Activated CD4-positive, alpha-beta T cell treated with anti-CD3 and anti-CD28 coated beads, Interleukin-10, Interleukin-2, amounts not matched to agents 100 ng/mL and 50 ng/mL, durations not matched to agents 16 hours and 8 hours (primary cell): ENCODE results near the gene CHST9.
"Not testable (repeated sequence)": the region's sequence is repeated elsewhere in the genome, so short reads cannot be mapped to it uniquely, and the experiment has no call there.

ENCODE experiments used
- DNase-seq: peaks from one replicate; pipeline ENCODE4 v3.0.0-alpha.2; 2020

CHST9 gene

GRCh38 chr18:26999797-27000196 lies 185.3 kb downstream of the CHST9 start:
- no peak for DNase-seq

GRCh38 chr18:26993568-26993967 lies 191.5 kb downstream of the CHST9 start:
- no peak for DNase-seq

GRCh38 chr18:26992926-26993325 lies 192.2 kb downstream of the CHST9 start:
- DNase-seq = no peak

GRCh38 chr18:26989842-26990241 lies 195.3 kb downstream of the CHST9 start:
- DNase-seq = no peak

- no peak for DNase-seq
Observed at GRCh38 chr18:26981360-26982082, 203.6 kb downstream of the CHST9 start.

GRCh38 chr18:26978812-26979341 lies 206.2 kb downstream of the CHST9 start:
- DNase-seq = no peak

GRCh38 chr18:26977781-26978180 lies 207.3 kb downstream of the CHST9 start:
- DNase-seq = no peak

GRCh38 chr18:26976206-26976605 lies 208.9 kb downstream of the CHST9 start:
- DNase-seq = no peak

- DNase-seq = not testable (repeated sequence)
Observed at GRCh38 chr18:26972549-26972948, 212.6 kb downstream of the CHST9 start.

- no peak for DNase-seq
Observed at GRCh38 chr18:26971409-26971808, 213.7 kb downstream of the CHST9 start.

GRCh38 chr18:26970637-26971036 lies 214.5 kb downstream of the CHST9 start:
- DNase-seq = no peak

- DNase-seq = no peak
Observed at GRCh38 chr18:26965206-26965605, 219.9 kb downstream of the CHST9 start.

GRCh38 chr18:26963292-26963691 lies 221.8 kb downstream of the CHST9 start:
- no peak for DNase-seq

GRCh38 chr18:26961839-26962238 lies 223.3 kb downstream of the CHST9 start:
- no peak for DNase-seq

- no peak for DNase-seq
Observed at GRCh38 chr18:26960911-26961310, 224.2 kb downstream of the CHST9 start.

- DNase-seq = no peak
Observed at GRCh38 chr18:26956863-26957262, 228.2 kb downstream of the CHST9 start.

GRCh38 chr18:26948703-26949102 lies 236.4 kb downstream of the CHST9 start:
- no peak for DNase-seq

- DNase-seq = no peak
Observed at GRCh38 chr18:26943906-26944305, 241.2 kb downstream of the CHST9 start.

- no peak for DNase-seq
Observed at GRCh38 chr18:26941584-26941983, 243.5 kb downstream of the CHST9 start.

GRCh38 chr18:26940744-26941398 lies 244.2 kb downstream of the CHST9 start:
- no peak for DNase-seq

GRCh38 chr18:26931659-26932058 lies 253.4 kb downstream of the CHST9 start:
- DNase-seq = no peak

- no peak for DNase-seq
Observed at GRCh38 chr18:26930630-26931029, 254.5 kb downstream of the CHST9 start.

GRCh38 chr18:26928670-26929313 lies 256.3 kb downstream of the CHST9 start:
- no peak for DNase-seq

- not testable (repeated sequence) for DNase-seq
Observed at GRCh38 chr18:26927822-26928221, 257.3 kb downstream of the CHST9 start.
